ENCODE results near the gene BTNL3. TPM values are rescaled to one million over a fixed set of nuclear protein-coding genes. Genes with fewer than 3 reads are reported as not detected.

BTNL3 gene
- polyA plus RNA-seq, 1 of the 3 experiments (the other 2 are of a cell fraction) = not detected

- WGBS (ENCODE audit: low lambda C conversion rate) = 34% methylated on average over 26 of the region's 26 CpGs
Observed at GRCh38 chr5:181028032-181028819, 39.6 kb downstream of the BTNL3 start.

More at GRCh38 chr5:181028032-181028819, 39.6 kb downstream of the BTNL3 start:
- Histone ChIP-seq H3K9ac (no peak overlapping the region), H3K79me2 (ENCODE audit: insufficient read depth) (no peaks in the 10 kb centered on the region), H3K4me2 (no peak overlapping the region), H3K9me2 (no peaks in the 10 kb centered on the region), H3K4me1 (ENCODE audit: control insufficient read depth in 1 of 2, insufficient read depth in 2 of 2, low read depth in 1 of 2, low read length in 1 of 2) (no peaks in the 10 kb centered on the region), H3K36me3 (replicated peaks in 1 of 2; ENCODE audit: control insufficient read depth in 1 of 2, insufficient read depth in 2 of 2, low read length in 1 of 2) (no peaks in the 10 kb centered on the region), H3K27me3 (ENCODE audit: insufficient read depth) (no peaks in the 10 kb centered on the region; the same call in 1 of the 2 replicates), H3K27ac (ENCODE audit: low read depth in 2 of 2, low read length in 1 of 2) (no peak overlapping the region), H3K9me3 (no peaks in the 10 kb centered on the region), H3F3A (replicated peaks; ENCODE audit: insufficient read depth) (no peaks in the 10 kb centered on the region), H4K20me1 (ENCODE audit: insufficient read depth) (no peaks in the 10 kb centered on the region), H2AFZ (ENCODE audit: low read depth) (no peak overlapping the region), H3K4me3 (ENCODE audit: low read depth in 2 of 2, low read length in 1 of 2) (no peak overlapping the region)
- POLR2A ChIA-PET = no interaction called here
- DNase-seq = no peak
- no peak for TF ChIP-seq RCOR1 (IDR thresholded peaks at IDR 0.05; ENCODE audit: low read length)
- TF ChIP-seq TEAD4 (IDR thresholded peaks at IDR 0.05; ENCODE audit: borderline replicate concordance, insufficient read depth) = no peak
- TF ChIP-seq POLR2AphosphoS5 (IDR thresholded peaks at IDR 0.05; ENCODE audit: low read depth, low read length) = no peak
- TF ChIP-seq USF2 (IDR thresholded peaks at IDR 0.05; ENCODE audit: borderline replicate concordance, low read depth, low read length) = no peak
- TF ChIP-seq FOSL2 (IDR thresholded peaks at IDR 0.05; ENCODE audit: borderline replicate concordance, low read depth) = no peak
- TF ChIP-seq USF1 (IDR thresholded peaks at IDR 0.05; ENCODE audit: borderline replicate concordance, low read depth) = no peak
- no peak for TF ChIP-seq JUND (IDR thresholded peaks at IDR 0.05)
- no peak for TF ChIP-seq GATA2 (CRISPR knock-in tag; IDR thresholded peaks at IDR 0.05)
- TF ChIP-seq ELF1 (IDR thresholded peaks at IDR 0.05) = no peak
- TF ChIP-seq CTCF (IDR thresholded peaks at IDR 0.05) = no peak
- TF ChIP-seq ZBTB33 (IDR thresholded peaks at IDR 0.05; ENCODE audit: borderline replicate concordance, low read depth) = no peak
- no peak for TF ChIP-seq SMC3 (IDR thresholded peaks at IDR 0.05; ENCODE audit: low read depth, low read length)
- TF ChIP-seq FOXM1 (IDR thresholded peaks at IDR 0.05; ENCODE audit: low read depth) = no peak
- no peak for TF ChIP-seq RAD21 (IDR thresholded peaks at IDR 0.05; ENCODE audit: low read length)
- CTCF ChIA-PET = no interaction called here
